HEK293 (cell line): ENCODE data around the gene CNOT6L.

Source experiments
- CTCF ChIA-PET: fragments of 350-600 bp; formaldehyde crosslinking; extraction: SDS; loops from one replicate; lab custom pipeline; 2021; ENCODE audit warnings: antibody characterized with exemption; lab: Yijun Ruan, JAX
- POLR2A ChIA-PET: fragments of 300-600 bp; formaldehyde crosslinking; extraction: SDS; loops from one replicate; lab custom pipeline; 2020; ENCODE audit warnings: antibody characterized with exemption, inconsistent platforms; lab: Yijun Ruan, JAX
- H3K27ac ChIP-seq: fragments of 200-500 bp; sonication (Bioruptor generic); 2 replicates; pipeline ENCODE4 v1.5.1; 2014; ENCODE audit warnings: low read depth, low read length, control low read depth, inconsistent platforms; ENCODE audit errors: extremely low read depth
- H3K36me3 ChIP-seq, 2 experiments: fragments of 200-500 bp in 1 of 2; sonication (Bioruptor generic) in 1 of 2; 1 replicate in 1 of 2; 2 replicates in 1 of 2; pipeline ENCODE4 v1.5.1; 2014 to 2017; ENCODE audit warnings: inconsistent platforms in 2 of 2, low read length in 2 of 2; ENCODE audit not compliant: control insufficient read depth in 2 of 2, insufficient read depth in 1 of 2
- H3K4me1 ChIP-seq: fragments of 200-500 bp; sonication (Bioruptor generic); 2 replicates; pipeline ENCODE4 v1.5.1; 2014; ENCODE audit warnings: mild to moderate bottlenecking, low read length, inconsistent platforms; ENCODE audit not compliant: control insufficient read depth, insufficient read depth
- H3K4me3 ChIP-seq: 2 replicates; pipeline ENCODE4 v1.5.1; 2011; ENCODE audit warnings: low read depth, mild to moderate bottlenecking, control low read depth, low read length, moderate library complexity
- H3K9me3 ChIP-seq: fragments of 200-500 bp; sonication (Bioruptor generic); 2 replicates; pipeline ENCODE4 v1.5.1; 2014; ENCODE audit warnings: low read depth, low read length, inconsistent platforms; ENCODE audit not compliant: control insufficient read depth, insufficient read depth
- BCL11B ChIP-seq: fragments of 450-650 bp; formaldehyde crosslinking; IDR thresholded peaks from 2 replicates; pipeline ENCODE4 v1.5.1; 2016; ENCODE audit warnings: low read depth, missing biosample characterization, missing genetic modification characterization
- GLI4 ChIP-seq: fragments of 450-650 bp; formaldehyde crosslinking; IDR thresholded peaks from 2 replicates; pipeline ENCODE4 v1.5.1; 2016; ENCODE audit warnings: missing biosample characterization, missing genetic modification characterization
- GLIS2 ChIP-seq: fragments of 450-650 bp; formaldehyde crosslinking; IDR thresholded peaks from 2 replicates; pipeline ENCODE4 v1.5.1; 2016; ENCODE audit warnings: missing biosample characterization, missing genetic modification characterization
- HOXA7 ChIP-seq: sonication (generic); formaldehyde crosslinking; IDR thresholded peaks from 2 replicates; pipeline ENCODE4 v1.8.1; 2022; ENCODE audit warnings: missing genetic modification reagents, borderline replicate concordance
- KLF9 ChIP-seq: fragments of 450-650 bp; formaldehyde crosslinking; IDR thresholded peaks from 2 replicates; pipeline ENCODE4 v1.5.1; 2016; ENCODE audit warnings: missing biosample characterization, missing genetic modification characterization, low read depth
- OVOL3 ChIP-seq: fragments of 450-650 bp; formaldehyde crosslinking; IDR thresholded peaks from 2 replicates; pipeline ENCODE4 v1.5.1; 2016; ENCODE audit warnings: missing biosample characterization, missing genetic modification characterization
- SP2 ChIP-seq: fragments of 450-650 bp; formaldehyde crosslinking; IDR thresholded peaks from 2 replicates; pipeline ENCODE4 v1.5.1; 2016; ENCODE audit warnings: missing biosample characterization, missing genetic modification characterization
- SP3 ChIP-seq: fragments of 450-650 bp; formaldehyde crosslinking; IDR thresholded peaks from 2 replicates; pipeline ENCODE4 v1.5.1; 2016; ENCODE audit warnings: missing biosample characterization, missing genetic modification characterization
- SP7 ChIP-seq: fragments of 450-650 bp; formaldehyde crosslinking; IDR thresholded peaks from 2 replicates; pipeline ENCODE4 v1.5.1; 2016; ENCODE audit warnings: missing biosample characterization, missing genetic modification characterization
- TCF7L2 ChIP-seq: IDR thresholded peaks from 2 replicates; pipeline ENCODE4 v1.6.1; 2011; ENCODE audit warnings: low read depth, mild to moderate bottlenecking, inconsistent platforms, low read length, moderate library complexity, borderline replicate concordance
- ZNF140 ChIP-seq: fragments of 450-650 bp; formaldehyde crosslinking; IDR thresholded peaks from 2 replicates; pipeline ENCODE4 v1.5.1; 2016; ENCODE audit warnings: missing biosample characterization, missing genetic modification characterization
- ZNF146 ChIP-seq: fragments of 450-650 bp; formaldehyde crosslinking; IDR thresholded peaks from 2 replicates; pipeline ENCODE4 v1.5.1; 2016; ENCODE audit warnings: missing biosample characterization, missing genetic modification characterization
- ZNF239 ChIP-seq: fragments of 450-650 bp; formaldehyde crosslinking; IDR thresholded peaks from 2 replicates; pipeline ENCODE4 v1.5.1; 2016; ENCODE audit warnings: missing biosample characterization, missing genetic modification characterization
- ZNF335 ChIP-seq: fragments of 450-650 bp; formaldehyde crosslinking; conservative IDR thresholded peaks from 2 replicates; pipeline ENCODE4 v1.5.1; 2016; ENCODE audit warnings: missing biosample characterization, missing genetic modification characterization
- ZNF350 ChIP-seq: fragments of 450-650 bp; formaldehyde crosslinking; IDR thresholded peaks from 2 replicates; pipeline ENCODE4 v1.5.0; 2017; ENCODE audit warnings: missing biosample characterization, mild to moderate bottlenecking, missing genetic modification characterization
- ZNF423 ChIP-seq: fragments of 450-650 bp; formaldehyde crosslinking; IDR thresholded peaks from 2 replicates; pipeline ENCODE4 v1.5.1; 2016; ENCODE audit warnings: missing biosample characterization, missing genetic modification characterization
- ZNF596 ChIP-seq: fragments of 450-650 bp; IDR thresholded peaks from 2 replicates; pipeline ENCODE4 v1.5.0; 2018; ENCODE audit warnings: missing biosample characterization, mild to moderate bottlenecking, missing genetic modification characterization, moderate library complexity
- ZNF624 ChIP-seq: fragments of 450-650 bp; formaldehyde crosslinking; IDR thresholded peaks from 2 replicates; pipeline ENCODE4 v1.5.1; 2017; ENCODE audit warnings: missing biosample characterization, missing genetic modification characterization
- ZNF654 ChIP-seq: fragments of 450-650 bp; formaldehyde crosslinking; IDR thresholded peaks from 2 replicates; pipeline ENCODE4 v1.5.1; 2016; ENCODE audit warnings: low read depth, missing biosample characterization, missing genetic modification characterization
- ZNF664 ChIP-seq: fragments of 450-650 bp; formaldehyde crosslinking; IDR thresholded peaks from 2 replicates; pipeline ENCODE4 v1.5.1; 2016; ENCODE audit warnings: missing biosample characterization, missing genetic modification characterization
- ZNF670 ChIP-seq: fragments of 450-650 bp; formaldehyde crosslinking; IDR thresholded peaks from 2 replicates; pipeline ENCODE4 v1.5.1; 2016; ENCODE audit warnings: missing biosample characterization, missing genetic modification characterization, low read depth
- ZNF776 ChIP-seq: fragments of 450-650 bp; formaldehyde crosslinking; IDR thresholded peaks from 2 replicates; pipeline ENCODE4 v1.5.0; 2017; ENCODE audit warnings: missing biosample characterization, missing genetic modification characterization, borderline replicate concordance
- ZNF792 ChIP-seq: fragments of 450-650 bp; formaldehyde crosslinking; IDR thresholded peaks from 2 replicates; pipeline ENCODE4 v1.5.1; 2016; ENCODE audit warnings: missing biosample characterization, missing genetic modification characterization
- ZNF830 ChIP-seq: fragments of 450-650 bp; IDR thresholded peaks from 2 replicates; pipeline ENCODE4 v1.5.0; 2018; ENCODE audit warnings: missing biosample characterization, missing genetic modification characterization, low read depth, mild to moderate bottlenecking, moderate library complexity
- TF ChIP-seq, protein P1 (sequence below): fragments of 450-650 bp; formaldehyde crosslinking; optimal IDR thresholded peaks from 2 replicates; pipeline ENCODE3; 2016; ENCODE audit warnings: missing biosample characterization, mild to moderate bottlenecking, missing genetic modification characterization
- TF ChIP-seq, protein P2 (sequence below): fragments of 450-650 bp; formaldehyde crosslinking; IDR thresholded peaks from 2 replicates; pipeline ENCODE4 v1.5.1; 2016; ENCODE audit warnings: missing biosample characterization, missing genetic modification characterization
- TF ChIP-seq, protein P3 (sequence below): fragments of 450-650 bp; formaldehyde crosslinking; IDR thresholded peaks from 2 replicates; pipeline ENCODE4 v1.5.1; 2016; ENCODE audit warnings: missing biosample characterization, missing genetic modification characterization
- TF ChIP-seq, protein P4 (sequence below): fragments of 450-650 bp; formaldehyde crosslinking; IDR thresholded peaks from 2 replicates; pipeline ENCODE4 v1.5.1; 2016; ENCODE audit warnings: missing biosample characterization, missing genetic modification characterization
- TF ChIP-seq, protein P5 (sequence below): fragments of 450-650 bp; formaldehyde crosslinking; IDR thresholded peaks from 2 replicates; pipeline ENCODE4 v1.5.1; 2016; ENCODE audit warnings: missing biosample characterization, missing genetic modification characterization

Gene CNOT6L

DNA sequence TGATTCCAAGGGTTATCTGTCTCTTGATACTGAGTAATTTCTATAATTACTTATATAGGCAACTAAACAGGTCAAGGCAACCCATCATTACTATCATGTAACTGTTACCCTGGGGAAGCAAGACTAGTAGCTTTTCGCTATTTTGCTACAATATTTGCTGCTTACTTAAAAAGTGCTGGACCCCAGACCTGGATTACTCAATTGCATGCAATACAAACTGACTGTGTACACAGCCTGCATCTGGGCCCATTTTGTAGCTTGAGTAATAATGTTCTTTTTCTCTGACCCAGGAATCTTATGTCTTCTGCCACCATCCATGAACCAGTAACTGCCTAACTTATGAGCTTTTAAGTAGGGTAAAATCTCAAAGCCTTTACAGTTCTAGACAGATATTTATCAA lies 53.4 kb downstream of the CNOT6L start:
- Histone ChIP-seq H3K9me3 (no peaks in the 10 kb centered on the region), H3K36me3 (peaks cover 0 to 3% of the 10 kb centered on the region in 2 experiments; a peak in 1 of 3 replicates), H3K4me3 (no peak overlapping the region), H3K27ac (no peak overlapping the region), H3K4me1 (no peaks in the 10 kb centered on the region)
- CTCF ChIA-PET = no interaction called here
- POLR2A ChIA-PET = no interaction called here
- TF ChIP-seq TCF7L2 (no peak), ZNF830 (no peak), ZNF140 (tag by site-specific recombination) (no peak), ZNF776 (tag by site-specific recombination) (no peak), KLF9 (tag by site-specific recombination) (no peak), HOXA7 (CRISPR knock-in tag) (no peak), ZNF335 (tag by site-specific recombination) (no peak), OVOL3 (tag by site-specific recombination) (no peak), ZNF664 (tag by site-specific recombination) (no peak), SP2 (tag by site-specific recombination) (no peak), ZNF792 (no peak), ZNF239 (tag by site-specific recombination) (no peak), SP7 (tag by site-specific recombination) (no peak), ZNF624 (tag by site-specific recombination) (no peak)
- TF ChIP-seq, protein P1, sequence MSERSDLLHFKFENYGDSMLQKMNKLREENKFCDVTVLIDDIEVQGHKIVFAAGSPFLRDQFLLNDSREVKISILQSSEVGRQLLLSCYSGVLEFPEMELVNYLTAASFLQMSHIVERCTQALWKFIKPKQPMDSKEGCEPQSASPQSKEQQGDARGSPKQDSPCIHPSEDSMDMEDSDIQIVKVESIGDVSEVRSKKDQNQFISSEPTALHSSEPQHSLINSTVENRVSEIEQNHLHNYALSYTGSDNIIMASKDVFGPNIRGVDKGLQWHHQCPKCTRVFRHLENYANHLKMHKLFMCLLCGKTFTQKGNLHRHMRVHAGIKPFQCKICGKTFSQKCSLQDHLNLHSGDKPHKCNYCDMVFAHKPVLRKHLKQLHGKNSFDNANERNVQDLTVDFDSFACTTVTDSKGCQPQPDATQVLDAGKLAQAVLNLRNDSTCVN (tag by site-specific recombination) = no peak
- TF ChIP-seq, protein P2, sequence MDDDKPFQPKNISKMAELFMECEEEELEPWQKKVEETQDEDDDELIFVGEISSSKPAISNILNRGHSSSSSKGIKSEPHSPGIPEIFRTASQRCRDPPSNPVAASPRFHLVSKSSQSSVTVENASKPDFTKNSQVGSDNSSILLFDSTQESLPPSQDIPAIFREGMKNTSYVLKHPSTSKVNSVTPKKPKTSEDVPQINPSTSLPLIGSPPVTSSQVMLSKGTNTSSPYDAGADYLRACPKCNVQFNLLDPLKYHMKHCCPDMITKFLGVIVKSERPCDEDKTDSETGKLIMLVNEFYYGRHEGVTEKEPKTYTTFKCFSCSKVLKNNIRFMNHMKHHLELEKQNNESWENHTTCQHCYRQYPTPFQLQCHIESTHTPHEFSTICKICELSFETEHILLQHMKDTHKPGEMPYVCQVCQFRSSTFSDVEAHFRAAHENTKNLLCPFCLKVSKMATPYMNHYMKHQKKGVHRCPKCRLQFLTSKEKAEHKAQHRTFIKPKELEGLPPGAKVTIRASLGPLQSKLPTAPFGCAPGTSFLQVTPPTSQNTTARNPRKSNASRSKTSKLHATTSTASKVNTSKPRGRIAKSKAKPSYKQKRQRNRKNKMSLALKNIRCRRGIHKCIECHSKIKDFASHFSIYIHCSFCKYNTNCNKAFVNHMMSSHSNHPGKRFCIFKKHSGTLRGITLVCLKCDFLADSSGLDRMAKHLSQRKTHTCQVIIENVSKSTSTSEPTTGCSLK (tag by site-specific recombination) = no peak
- TF ChIP-seq, protein P3, sequence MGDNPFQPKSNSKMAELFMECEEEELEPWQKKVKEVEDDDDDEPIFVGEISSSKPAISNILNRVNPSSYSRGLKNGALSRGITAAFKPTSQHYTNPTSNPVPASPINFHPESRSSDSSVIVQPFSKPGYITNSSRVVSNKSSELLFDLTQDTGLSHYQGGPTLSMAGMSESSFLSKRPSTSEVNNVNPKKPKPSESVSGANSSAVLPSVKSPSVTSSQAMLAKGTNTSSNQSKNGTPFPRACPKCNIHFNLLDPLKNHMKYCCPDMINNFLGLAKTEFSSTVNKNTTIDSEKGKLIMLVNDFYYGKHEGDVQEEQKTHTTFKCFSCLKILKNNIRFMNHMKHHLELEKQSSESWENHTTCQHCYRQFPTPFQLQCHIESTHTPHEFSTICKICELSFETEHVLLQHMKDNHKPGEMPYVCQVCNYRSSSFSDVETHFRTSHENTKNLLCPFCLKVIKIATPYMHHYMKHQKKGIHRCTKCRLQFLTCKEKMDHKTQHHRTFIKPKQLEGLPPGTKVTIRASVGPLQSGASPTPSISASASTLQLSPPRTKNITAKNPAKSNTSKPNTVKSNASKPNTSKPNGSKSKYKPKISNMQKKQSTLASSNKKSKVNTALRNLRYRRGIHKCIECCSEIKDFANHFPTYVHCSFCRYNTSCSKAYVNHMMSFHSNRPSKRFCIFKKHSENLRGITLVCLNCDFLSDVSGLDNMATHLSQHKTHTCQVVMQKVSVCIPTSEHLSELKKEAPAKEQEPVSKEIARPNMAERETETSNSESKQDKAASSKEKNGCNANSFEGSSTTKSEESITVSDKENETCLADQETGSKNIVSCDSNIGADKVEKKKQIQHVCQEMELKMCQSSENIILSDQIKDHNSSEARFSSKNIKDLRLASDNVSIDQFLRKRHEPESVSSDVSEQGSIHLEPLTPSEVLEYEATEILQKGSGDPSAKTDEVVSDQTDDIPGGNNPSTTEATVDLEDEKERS = no peak
- TF ChIP-seq, protein P4, sequence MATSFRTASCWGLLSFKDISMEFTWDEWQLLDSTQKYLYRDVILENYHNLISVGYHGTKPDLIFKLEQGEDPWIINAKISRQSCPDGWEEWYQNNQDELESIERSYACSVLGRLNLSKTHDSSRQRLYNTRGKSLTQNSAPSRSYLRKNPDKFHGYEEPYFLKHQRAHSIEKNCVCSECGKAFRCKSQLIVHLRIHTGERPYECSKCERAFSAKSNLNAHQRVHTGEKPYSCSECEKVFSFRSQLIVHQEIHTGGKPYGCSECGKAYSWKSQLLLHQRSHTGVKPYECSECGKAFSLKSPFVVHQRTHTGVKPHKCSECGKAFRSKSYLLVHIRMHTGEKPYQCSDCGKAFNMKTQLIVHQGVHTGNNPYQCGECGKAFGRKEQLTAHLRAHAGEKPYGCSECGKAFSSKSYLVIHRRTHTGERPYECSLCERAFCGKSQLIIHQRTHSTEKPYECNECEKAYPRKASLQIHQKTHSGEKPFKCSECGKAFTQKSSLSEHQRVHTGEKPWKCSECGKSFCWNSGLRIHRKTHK (tag by site-specific recombination) = no peak

DNA sequence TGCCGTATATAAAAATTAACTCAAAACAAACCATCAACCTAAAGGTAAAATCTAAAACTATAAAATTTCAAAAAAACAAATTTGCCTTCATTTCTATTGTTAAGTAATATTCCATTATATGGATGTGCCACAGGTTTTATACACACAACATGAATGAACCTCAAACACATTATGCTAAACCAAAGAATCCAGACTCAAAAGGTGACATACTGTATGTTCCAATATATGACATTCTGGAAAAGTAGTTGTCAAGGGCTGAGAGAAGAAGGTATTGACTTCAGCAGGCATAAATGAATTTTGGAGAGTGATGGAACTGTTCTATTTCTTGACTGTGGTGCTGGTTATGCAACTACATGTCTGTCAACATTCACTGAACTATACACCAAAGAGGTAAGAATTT lies 56.6 kb downstream of the CNOT6L start:
- peaks cover 0 to 3% of the 10 kb centered on the region in 2 experiments; a peak in 1 of 3 replicates for H3K36me3 ChIP-seq
- H3K9me3 ChIP-seq = no peaks in the 10 kb centered on the region
- no peaks in the 10 kb centered on the region for H3K4me1 ChIP-seq
- no peak overlapping the region for H3K27ac ChIP-seq
- H3K4me3 ChIP-seq = no peak overlapping the region
- POLR2A ChIA-PET = no interaction called here
- CTCF ChIA-PET = interaction anchor here (0.6 kb wide), 1 partner anchor 537 kb away, joined by 3 read pairs; no protein-coding TSS in a partner anchor
- TF ChIP-seq SP3 (tag by site-specific recombination) (no peak), ZNF146 (tag by site-specific recombination) (no peak), KLF9 (tag by site-specific recombination) (no peak), BCL11B (tag by site-specific recombination) (no peak), GLIS2 (tag by site-specific recombination) (no peak), ZNF654 (tag by site-specific recombination) (no peak), ZNF670 (tag by site-specific recombination) (no peak), GLI4 (tag by site-specific recombination) (no peak), ZNF423 (tag by site-specific recombination) (no peak), ZNF596 (tag by site-specific recombination) (no peak), ZNF350 (tag by site-specific recombination) (no peak)
- TF ChIP-seq, protein P5, sequence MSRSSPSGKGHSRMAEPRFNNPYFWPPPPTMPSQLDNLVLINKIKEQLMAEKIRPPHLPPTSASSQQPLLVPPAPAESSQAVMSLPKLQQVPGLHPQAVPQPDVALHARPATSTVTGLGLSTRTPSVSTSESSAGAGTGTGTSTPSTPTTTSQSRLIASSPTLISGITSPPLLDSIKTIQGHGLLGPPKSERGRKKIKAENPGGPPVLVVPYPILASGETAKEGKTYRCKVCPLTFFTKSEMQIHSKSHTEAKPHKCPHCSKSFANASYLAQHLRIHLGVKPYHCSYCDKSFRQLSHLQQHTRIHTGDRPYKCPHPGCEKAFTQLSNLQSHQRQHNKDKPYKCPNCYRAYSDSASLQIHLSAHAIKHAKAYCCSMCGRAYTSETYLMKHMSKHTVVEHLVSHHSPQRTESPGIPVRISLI (tag by site-specific recombination) = no peak
